ENCODE data around the gene KLF13.

GRCh38 chr15:31285772-31286261, 40.8 kb upstream of the KLF13 start:
- TF ChIP-seq CTCF (IDR thresholded peaks at IDR 0.05 in 2 of 3, conservative IDR thresholded peaks at IDR 0.05 in 1 of 3; ENCODE audit: borderline replicate concordance in 1 of 3, insufficient read depth in 1 of 3, low read depth in 2 of 3, low read length in 2 of 3): no peak
- TF ChIP-seq TCF7L2 (IDR thresholded peaks at IDR 0.05; ENCODE audit: borderline replicate concordance, extremely low read depth, insufficient read depth, insufficient read length): no peak
- TF ChIP-seq SRF (IDR thresholded peaks at IDR 0.05; ENCODE audit: low read depth): no peak
- no peak for TF ChIP-seq CBX3 (IDR thresholded peaks at IDR 0.05; ENCODE audit: low read depth)
- TF ChIP-seq REST (IDR thresholded peaks at IDR 0.05; ENCODE audit: low read depth): no peak
- no peak for TF ChIP-seq POLR2A (IDR thresholded peaks at IDR 0.05; ENCODE audit: borderline replicate concordance, extremely low read depth, insufficient read depth, insufficient read length)
- no peak for TF ChIP-seq POLR2AphosphoS5 (IDR thresholded peaks at IDR 0.05; ENCODE audit: low read depth, low read length)
- TF ChIP-seq EZH2 (IDR thresholded peaks at IDR 0.05): no peak
- TF ChIP-seq SIN3A (IDR thresholded peaks at IDR 0.05; ENCODE audit: low read depth): no peak
- no peak for TF ChIP-seq RAD21 (IDR thresholded peaks at IDR 0.05; ENCODE audit: low read depth)
- no peak for TF ChIP-seq MAX (IDR thresholded peaks at IDR 0.05)

Measured in HCT116 (cell line).